ENCODE results near the gene LTF.
"Not testable (repeated sequence)": the region's sequence is repeated elsewhere in the genome, so short reads cannot be mapped to it uniquely, and the experiment has no call there.

Gene LTF

GRCh38 chr3:46440531-46441294, 24.0 kb downstream of the LTF start:
- DNase-seq = peak; percentile 22

DNA sequence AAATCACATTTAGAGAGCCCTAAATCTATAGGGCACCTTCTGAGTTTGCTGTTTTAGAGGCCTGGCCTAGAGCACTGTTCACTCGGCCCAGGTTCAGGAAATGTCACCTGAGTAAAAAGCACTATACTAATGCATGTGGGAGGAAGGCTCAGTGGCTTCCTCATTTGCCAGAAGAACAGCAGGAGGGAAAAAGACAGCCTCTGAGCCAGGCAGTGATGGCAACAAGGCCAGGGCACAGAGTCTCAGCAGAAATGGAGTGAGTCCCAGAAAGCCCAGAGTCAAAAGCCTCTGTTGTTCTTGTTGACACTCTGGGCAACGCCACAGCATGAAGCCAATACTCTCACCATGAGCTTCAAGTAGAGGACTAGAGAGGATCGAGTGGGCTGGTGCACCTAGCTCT, 25.9 kb downstream of the LTF start:
- no peak for DNase-seq

GRCh38 chr3:46435081-46435726, 29.5 kb downstream of the LTF start:
- no peak for DNase-seq

GRCh38 chr3:46433841-46434240, 30.9 kb downstream of the LTF start:
- DNase-seq = no peak

DNA sequence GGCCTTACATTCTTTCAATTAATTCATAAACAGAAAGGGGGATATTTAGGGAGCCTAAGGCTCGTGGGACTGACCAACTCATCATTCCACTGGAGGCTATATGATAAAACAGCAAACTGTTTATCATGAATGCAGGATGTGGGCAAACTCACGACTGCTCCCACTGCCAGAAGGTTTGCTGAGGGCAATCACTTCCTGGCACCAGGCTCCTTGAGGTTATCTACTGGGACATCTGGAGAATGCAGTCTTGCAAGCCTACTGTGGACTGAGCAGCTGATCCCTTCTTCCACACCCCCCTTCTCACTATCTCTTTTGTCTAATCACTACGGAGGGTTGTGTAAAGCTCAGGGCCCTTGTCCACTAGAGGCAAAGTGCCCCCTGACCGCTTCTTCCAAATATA, 31.6 kb downstream of the LTF start:
- not testable (repeated sequence) for DNase-seq

- DNase-seq = not testable (repeated sequence)
These were observed 32.8 kb downstream of the LTF start for GRCh38 chr3:46431905-46432304.

DNA sequence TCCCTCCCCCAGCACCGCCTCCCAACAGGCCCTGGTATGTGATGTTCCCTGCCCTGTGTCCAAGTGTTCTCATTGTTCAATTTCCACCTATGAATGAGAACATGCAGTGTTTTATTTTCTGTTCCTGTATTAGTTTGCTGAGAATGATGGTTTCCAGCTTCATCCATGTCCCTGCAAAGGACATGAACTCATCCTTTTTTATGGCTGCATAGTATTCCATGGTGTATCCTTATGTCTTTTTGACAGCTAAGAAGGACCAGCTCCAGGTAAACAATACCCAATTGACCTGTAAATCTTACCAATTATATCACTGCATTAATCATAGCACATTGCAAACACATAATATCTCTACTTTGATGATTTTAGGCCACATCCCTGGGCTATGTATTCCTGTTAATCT, 33.8 kb downstream of the LTF start:
- not testable (repeated sequence) for DNase-seq

GRCh38 chr3:46429671-46430070, 35.0 kb downstream of the LTF start:
- no peak for DNase-seq

DNA sequence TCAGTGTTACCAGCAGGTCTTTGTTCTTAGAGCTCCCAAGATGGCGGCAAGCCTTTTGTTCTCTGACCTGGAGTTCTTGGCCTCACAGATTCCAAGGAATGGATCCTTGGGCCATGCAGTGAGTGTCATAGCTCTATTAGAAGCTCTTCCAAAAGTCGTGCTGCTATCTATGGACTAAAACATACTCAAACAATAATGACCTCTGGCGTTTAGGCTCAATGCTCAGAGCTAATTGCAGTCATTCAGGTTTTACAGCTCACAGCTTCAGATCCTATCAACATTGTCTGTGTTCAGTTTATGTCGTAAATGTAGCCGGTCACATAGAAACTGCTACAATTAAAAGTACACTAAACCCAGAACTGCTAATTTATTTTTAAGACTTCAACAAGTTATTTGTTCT, 35.5 kb downstream of the LTF start:
- no peak for DNase-seq

GRCh38 chr3:46427916-46428833, 36.5 kb downstream of the LTF start:
- DNase-seq = no peak

- not testable (repeated sequence) for DNase-seq
These were observed 37.3 kb downstream of the LTF start for GRCh38 chr3:46427404-46427803.

DNA sequence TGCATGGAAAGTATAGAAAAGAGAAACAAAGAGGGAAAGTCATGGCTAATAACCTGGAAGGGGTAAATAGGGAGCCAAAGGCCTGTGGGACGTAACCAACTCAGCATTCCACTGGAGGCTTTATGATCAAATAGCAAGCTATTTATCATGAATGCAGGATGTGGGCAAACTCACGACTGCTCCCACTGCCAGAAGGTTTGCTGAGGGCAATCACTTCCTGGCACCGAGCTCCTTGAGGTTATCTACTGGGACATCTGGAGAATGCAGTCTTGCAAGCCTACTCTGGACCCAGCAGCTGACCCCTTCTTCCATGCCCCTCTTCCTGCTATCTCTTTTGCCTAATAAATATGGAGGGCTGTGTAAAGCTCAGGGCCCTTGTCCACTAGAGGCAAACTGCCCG, 38.2 kb downstream of the LTF start:
- not testable (repeated sequence) for DNase-seq

DNA sequence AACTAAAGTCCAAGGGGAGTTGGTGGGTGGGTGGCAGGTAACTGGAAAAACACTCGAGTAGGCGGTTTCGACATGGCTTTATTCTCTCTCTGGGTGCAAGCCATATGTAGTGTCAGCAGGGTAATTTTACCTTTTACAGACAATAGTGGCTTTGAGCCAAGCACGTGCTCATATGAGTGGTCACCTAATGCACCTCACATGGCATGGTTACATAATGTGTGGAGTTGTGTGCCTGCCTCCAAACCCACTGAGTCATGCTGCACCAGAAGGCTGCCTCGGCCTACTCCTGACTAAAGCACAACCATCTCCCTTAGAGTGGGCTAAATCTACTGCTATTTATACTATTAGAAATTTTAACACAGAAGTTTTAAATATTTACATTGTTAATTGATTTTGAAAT, 41.1 kb downstream of the LTF start:
- no peak for DNase-seq

DNA sequence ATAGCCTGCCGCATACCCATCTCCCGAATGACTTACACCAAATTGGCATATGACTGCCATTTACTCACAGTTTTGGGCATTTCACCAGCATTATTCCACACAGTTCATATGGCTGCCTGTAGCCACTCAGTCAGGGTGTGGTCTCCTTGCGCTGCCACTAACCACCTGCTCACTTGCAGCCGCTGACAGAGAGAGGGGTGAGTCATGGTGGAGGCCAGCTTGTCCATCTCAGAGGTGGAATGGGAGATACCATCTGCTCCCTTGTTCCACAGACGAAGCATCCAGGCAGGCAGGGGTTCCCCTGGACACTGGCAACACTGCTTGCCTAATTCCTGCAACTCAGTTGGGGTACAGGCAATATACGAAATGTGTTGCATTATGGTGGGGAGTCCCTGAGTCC, 42.1 kb downstream of the LTF start:
- no peak for DNase-seq

DNA sequence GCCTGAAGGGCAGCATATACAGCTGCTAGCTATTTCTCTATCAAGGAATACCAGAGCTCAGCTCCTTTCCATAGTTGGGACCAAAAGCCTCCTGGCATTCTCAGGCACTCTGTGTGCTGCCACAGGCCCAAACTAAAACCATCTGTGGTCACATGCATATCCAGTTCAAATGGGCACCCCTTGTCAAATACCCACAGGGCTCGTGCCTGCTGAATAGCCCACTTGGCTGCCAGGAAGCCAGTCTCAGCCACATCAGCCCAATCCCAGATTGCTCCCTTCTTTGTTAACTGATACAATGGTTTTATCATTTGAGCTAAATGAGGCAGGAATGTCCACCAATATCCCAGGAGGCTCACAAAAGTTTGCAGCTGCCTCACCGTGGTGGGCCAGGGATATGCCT, 43.8 kb downstream of the LTF start:
- DNase-seq = no peak

GRCh38 chr3:46419816-46420215, 44.9 kb downstream of the LTF start:
- DNase-seq = no peak

GRCh38 chr3:46417841-46418611, 46.7 kb downstream of the LTF start:
- no peak for DNase-seq

- no peak for DNase-seq
These were observed 47.7 kb downstream of the LTF start for GRCh38 chr3:46416811-46417510.

DNA sequence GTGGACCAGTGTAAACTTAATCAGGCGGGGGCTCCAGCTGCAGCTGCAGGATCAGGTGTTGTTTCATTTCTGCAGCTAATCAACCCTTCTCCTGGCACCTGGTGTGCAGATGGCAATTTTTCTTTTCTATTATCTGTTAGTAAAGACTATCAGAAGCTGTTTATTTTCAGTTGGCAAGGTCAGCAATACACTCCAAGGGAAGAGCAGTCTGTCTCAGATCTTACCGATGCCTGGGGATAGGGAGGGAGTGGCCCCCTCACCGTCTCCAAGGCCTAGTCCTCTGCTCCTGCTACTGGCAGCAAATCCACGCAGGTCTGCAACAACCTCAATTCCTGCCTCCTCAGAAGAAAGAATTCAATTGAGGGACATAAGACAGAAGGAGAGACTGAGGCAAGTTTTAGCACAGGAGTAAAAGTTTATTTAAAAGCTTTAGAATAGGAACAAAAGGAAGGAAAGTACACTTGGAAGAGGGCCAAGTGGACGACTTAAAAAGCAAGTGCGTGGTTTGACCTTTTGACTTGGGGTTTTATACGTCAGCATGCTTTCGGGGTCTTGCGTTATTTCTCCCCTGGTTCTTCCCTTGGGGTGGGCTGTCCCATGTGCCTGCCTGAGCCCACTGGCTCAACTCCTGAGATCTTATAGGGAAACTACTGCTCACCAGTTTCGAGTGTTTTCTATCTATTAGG, 48.4 kb downstream of the LTF start:
- no peak for DNase-seq

- DNase-seq = no peak
These were observed 50.0 kb downstream of the LTF start for GRCh38 chr3:46414739-46415138.

- DNase-seq = no peak
These were observed 50.8 kb downstream of the LTF start for GRCh38 chr3:46413951-46414350.
